T follicular helper cell (primary cell): ENCODE measurements around the gene CCDC88B.

Experiments used
- DNase-seq: peaks from one replicate; pipeline ENCODE4 v3.0.0-alpha.2; 2020; ENCODE audit warnings: low read depth

CCDC88B gene

GRCh38 chr11:64359712-64360445 is 19.9 kb downstream of the CCDC88B start:
- DNase-seq, result no peak

GRCh38 chr11:64360448-64360921 is 20.5 kb downstream of the CCDC88B start:
- DNase-seq, result no peak

- no peak for DNase-seq
These were observed 21.7 kb downstream of the CCDC88B start for GRCh38 chr11:64361659-64362058.

- DNase-seq, result no peak
These were observed 22.3 kb downstream of the CCDC88B start for GRCh38 chr11:64362339-64362738.

- DNase-seq, result no peak
These were observed 24.4 kb downstream of the CCDC88B start for GRCh38 chr11:64364435-64364834.

GRCh38 chr11:64364911-64365310 is 24.9 kb downstream of the CCDC88B start:
- no peak for DNase-seq

- no peak for DNase-seq
These were observed 26.7 kb downstream of the CCDC88B start for GRCh38 chr11:64366751-64367150.

- DNase-seq, result no peak
These were observed 28.1 kb downstream of the CCDC88B start for GRCh38 chr11:64367931-64368672.

- no peak for DNase-seq
These were observed 28.7 kb downstream of the CCDC88B start for GRCh38 chr11:64368673-64369074.

- DNase-seq, result no peak
These were observed 29.7 kb downstream of the CCDC88B start for GRCh38 chr11:64369440-64370421.

- no peak for DNase-seq
These were observed 31.2 kb downstream of the CCDC88B start for GRCh38 chr11:64371201-64371600.

- no peak for DNase-seq
These were observed 32.0 kb downstream of the CCDC88B start for GRCh38 chr11:64372021-64372420.

- DNase-seq, result no peak
These were observed 33.0 kb downstream of the CCDC88B start for GRCh38 chr11:64372802-64373597.

- DNase-seq, result no peak
These were observed 33.6 kb downstream of the CCDC88B start for GRCh38 chr11:64373598-64373974.

- DNase-seq, result no peak
These were observed 36.1 kb downstream of the CCDC88B start for GRCh38 chr11:64376071-64376470.

- no peak for DNase-seq
These were observed 38.4 kb downstream of the CCDC88B start for GRCh38 chr11:64378335-64378880.

- no peak for DNase-seq
These were observed 39.2 kb downstream of the CCDC88B start for GRCh38 chr11:64379160-64379559.

- no peak for DNase-seq
These were observed 40.1 kb downstream of the CCDC88B start for GRCh38 chr11:64379817-64380709.

GRCh38 chr11:64381350-64381749 is 41.3 kb downstream of the CCDC88B start:
- no peak for DNase-seq

GRCh38 chr11:64382047-64382446 is 42.0 kb downstream of the CCDC88B start:
- no peak for DNase-seq
